Activated CD4-positive, CD25-positive, alpha-beta regulatory T cell treated with anti-CD3 and anti-CD28 coated beads, Interleukin-2, amount 50 U/mL, for 16 hours (primary cell): ENCODE results near the gene SKOR1.

Source experiments
- DNase-seq: peaks from one replicate; pipeline ENCODE4 v3.0.0-alpha.2; 2020; ENCODE audit warnings: low read depth, low spot score

The SKOR1 gene

DNA sequence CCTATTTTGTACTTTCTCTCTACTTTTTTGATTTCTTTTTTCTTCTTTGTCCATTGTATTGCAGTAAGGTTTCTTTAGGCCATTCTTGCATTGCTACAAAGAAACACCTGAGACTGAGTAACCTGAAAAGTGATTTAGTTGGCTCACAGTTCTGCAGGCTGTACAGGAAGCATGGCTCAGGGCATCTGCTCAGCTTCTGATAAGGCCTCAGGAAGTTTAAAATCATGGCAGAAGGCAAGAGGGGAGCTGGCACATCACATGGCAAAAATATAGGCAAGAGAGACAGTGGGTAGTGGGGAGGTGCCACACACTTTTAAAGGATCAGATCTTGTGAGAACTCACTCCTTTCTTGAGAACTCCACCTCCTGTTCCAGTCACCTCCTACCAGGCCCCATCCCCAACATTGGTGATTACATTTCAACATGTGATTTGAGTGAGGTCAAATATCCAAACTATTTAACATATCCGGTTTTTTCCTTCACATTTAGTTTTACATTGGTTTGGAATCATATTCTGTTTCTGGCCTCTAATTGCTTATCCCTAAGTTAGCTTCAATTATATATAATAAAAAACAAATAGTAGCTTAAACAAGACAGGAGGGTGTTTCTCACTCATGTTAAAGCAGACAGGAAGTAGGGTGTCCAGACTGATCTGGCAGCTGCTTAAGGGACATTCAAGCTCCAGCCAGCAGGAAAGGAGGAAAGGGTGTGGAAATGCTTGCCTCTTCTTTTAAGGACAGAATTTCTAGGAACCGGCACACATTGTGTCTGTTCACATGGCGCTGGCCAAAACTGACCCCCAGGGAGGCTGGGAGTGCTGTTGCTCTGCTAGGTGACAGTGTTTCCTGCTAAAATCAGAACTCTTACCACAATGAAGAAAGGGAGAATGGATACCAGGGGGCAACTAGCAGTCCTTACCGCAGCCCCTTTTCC, 28.8 kb upstream of the SKOR1 start:
- no peak for DNase-seq

DNA sequence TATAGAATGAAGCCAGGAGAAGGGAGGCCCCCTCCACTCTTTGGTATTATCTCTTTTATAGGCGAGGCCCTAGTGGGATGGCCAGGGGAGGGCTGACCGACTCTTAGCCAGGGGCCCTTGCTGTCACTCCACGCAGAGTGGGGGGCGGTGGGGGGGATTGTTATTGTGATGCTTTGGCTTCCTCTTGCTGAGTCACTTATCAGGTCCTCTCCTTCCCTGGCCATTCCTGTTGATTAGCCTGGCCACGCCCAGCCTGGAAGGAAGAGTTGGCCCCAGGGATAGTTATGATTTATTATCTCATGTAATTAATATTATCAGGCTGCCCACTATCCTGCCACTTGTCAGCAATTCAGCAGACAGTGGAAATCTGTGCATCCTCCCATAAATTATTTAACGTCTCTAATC, 25.5 kb upstream of the SKOR1 start:
- DNase-seq = no peak

DNA sequence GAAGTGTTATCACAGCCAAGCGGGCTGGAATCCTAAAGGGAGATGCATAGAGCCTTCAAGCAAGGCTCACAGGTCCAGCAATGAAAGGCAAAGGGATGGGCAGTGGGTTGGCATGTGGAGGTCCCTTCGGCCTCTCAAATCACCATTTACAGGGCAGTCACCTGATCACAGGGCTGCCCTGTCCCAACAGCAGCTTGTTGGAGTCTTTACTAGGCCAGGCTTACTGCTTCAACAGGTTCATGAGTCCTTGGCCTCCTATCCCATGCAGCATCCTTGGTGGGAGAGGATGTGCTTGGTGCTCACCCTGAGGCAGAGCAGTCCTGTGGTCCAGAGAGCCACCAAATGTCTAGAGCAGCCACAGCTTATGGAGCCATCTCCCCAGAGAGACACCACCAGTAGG, 24.2 kb upstream of the SKOR1 start:
- no peak for DNase-seq

GRCh38 chr15:67801926-67802914, 23.1 kb upstream of the SKOR1 start:
- no peak for DNase-seq

- no peak for DNase-seq
These were observed 22.0 kb upstream of the SKOR1 start for GRCh38 chr15:67803299-67803698.

DNA sequence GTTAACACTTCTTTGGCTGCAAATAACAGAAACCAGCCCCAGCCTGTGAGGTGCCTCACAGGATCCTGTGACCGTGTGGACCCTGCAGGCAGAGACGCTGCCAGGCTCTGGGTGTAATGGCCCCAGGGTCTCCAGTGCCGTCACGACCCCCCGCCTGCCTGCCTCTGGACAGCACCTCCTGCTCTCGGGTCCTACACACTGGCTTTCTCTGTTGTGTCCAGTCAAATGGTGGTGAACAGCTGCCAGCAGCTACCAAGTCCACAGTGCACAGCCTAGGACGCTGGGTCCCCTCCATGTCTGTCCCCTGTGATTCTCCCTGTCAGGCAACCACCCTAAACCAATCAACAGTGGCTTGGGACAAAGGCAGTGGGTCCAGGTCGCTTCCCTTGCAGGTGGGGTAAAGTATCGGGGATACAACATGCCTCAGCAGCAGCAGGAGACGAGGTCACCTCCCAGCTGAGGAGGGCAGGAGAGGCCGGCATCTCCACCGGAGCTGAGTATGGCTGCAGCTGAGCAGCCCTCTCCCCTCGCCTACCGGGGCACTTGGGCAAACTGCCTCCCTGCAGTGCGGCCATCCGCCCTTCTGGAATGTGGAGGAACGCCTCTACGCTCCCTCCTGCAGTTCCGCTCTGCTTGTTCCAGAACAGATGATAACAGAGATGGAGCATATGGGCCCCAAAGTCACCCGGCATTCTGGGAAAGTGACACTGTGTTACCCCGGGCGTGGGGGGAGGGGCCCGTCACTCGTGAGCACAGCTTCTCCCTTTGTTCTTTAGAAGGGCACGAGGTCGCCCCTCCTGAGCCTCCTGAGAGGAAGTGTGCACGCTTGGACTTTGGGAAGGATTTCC, 21.1 kb upstream of the SKOR1 start:
- DNase-seq = no peak

- no peak for DNase-seq
These were observed 20.2 kb upstream of the SKOR1 start for GRCh38 chr15:67805008-67805665.

DNA sequence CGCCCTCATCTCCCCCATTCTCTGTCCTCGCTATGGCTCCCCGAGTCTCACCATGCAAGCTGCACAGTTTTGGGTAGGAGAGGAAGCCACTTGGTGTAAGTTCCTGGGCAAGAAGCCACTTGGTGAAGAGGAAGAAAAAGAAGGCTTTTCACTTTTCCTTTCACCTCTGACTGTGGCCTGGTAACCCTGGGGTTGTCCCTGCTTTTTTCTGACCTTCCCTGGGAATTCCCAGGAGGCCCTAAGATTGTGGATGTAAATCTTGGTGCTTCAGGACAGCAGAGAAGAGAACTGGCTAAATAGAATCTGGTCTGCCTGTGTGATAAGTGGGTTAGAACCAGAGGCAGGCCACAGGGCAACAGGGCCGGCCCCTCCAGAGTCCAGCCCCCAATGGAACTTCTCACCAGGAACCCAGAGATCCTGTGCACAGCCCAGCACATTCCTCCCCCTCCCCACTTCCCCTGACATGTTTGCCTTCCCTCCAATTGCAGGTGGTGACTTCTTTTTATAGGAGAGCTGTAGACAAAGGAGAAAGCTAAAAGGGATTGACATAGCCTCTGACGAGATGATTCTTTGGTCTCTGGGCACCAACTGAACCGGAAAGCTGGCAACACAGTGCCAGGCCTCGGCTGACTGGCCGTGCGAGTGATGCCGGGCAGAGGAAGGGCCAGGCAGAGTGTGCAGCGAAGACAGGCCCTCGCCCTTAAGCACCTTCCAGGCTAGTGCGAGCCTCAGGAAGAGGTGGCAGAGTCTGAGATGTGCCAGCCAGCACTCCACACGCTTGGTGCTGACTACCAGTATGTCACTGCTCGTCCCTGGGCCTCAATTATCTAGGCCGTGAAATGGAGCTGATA, 19.4 kb upstream of the SKOR1 start:
- DNase-seq = no peak

DNA sequence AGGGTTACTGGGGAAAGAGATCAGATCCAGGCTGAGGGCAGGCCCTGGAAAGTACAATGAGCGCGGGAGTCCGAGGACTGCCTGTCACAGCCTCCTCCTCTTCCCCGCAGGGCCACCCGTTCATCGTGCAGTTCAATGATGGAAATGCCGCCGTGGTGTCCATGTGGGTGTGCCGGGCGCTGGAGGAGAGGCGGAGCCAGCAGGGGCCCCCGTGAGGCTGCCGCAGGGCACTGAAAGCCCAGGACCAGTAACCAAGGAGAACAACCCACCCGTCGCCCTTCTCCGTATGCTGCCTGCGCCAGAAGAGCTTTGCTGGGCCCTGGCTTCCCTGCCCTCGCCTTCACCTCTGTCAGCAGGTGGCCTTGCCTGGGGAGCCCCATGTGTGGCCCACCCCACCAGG, 18.8 kb upstream of the SKOR1 start:
- no peak for DNase-seq

DNA sequence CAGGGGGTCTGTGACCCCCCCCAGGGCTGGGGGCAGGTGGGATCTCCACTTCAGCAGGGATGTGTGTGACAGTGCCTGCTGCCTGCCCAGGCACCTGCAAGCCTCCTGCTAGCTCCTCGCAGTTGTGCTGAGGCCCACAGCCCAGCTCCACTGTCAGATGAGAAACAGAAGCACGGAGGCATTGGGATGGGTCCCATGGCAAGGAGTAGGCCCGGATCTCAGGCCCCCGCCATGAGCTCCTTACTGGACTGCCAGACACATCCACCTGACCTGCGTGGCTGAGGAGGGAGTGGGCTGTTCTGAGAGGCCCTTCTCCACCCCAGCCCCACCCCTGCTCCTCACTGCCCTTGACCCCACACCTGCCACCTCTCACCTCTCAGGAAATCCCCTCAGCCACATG, 18.2 kb upstream of the SKOR1 start:
- DNase-seq = no peak

DNA sequence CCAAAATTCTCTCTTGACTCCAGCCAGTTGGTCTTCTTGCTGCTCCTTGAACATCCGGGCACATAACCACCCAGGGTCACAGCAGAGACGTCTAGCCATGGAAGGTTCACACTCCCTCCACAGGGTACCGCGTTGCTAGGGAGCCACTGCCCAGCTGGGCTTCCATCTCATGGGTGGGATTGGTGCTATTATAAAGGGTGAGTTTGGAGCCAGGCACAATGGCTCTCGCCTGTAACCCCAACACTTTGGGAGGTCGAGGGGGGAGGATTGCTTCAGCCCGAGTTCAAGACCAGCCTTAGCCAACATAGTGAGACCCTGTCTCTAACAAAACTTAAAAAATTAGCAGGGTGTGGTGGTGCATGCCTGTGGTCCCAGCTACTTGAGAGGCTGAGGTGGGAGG, 17.5 kb upstream of the SKOR1 start:
- no peak for DNase-seq

DNA sequence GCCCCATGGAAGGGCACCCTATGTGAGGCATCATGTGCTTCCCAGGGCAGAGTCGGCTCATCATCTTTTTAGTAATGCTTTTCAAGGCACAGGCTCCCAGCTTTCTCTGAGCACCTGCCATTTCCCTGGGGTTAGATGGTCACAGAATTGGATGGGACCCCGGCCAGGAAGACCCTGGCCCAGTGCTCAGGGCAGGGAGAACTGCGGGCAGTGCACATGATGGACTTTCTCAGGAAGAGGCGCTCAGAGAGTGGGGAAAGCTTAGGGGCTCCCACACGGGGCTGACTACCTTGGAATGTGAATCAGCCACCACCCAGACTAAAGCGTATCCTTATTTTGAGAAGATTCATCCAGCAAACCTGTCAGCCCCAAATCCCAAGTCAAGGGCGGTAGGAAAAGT, 16.5 kb upstream of the SKOR1 start:
- no peak for DNase-seq

DNA sequence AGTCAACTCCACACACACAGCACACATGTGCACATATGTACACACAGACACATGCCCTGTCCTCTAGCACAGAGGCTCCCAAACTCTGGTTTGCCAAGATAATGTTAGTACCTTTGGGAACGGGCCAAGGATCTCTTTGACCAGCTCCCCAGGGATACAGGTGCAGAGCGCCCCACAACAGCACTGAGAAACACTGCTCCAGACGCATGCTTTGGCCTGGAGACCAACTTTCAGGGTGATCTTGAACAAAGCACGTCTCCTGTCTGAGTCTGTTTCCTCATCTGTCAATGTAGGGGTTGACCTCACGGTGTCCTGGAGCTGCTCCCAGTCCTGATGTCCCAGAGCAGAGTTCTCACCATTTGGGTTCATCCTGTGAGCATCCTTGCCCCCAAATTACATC, 15.9 kb upstream of the SKOR1 start:
- no peak for DNase-seq

GRCh38 chr15:67809866-67810265, 15.4 kb upstream of the SKOR1 start:
- DNase-seq = no peak

DNA sequence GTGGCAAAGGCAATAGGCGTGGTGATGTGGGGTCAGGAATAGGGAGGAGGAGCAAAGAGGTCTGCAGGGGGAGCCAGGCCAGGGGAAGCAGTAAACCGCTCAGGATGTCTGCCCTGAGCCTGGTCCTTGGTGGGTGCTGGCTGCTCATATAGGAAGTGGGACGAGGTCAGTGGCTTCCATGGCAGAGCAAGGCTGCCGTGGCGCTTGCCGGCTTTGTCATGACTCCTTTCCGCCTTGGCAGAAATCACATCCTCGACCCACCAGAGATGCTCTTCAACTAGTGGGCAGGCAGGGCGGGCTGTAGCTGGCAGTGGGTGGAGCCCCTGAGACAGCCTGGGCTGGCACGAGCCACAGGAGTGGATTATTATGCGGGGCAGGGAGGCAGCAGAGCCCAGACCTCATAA, 13.1 kb upstream of the SKOR1 start:
- DNase-seq = no peak

GRCh38 chr15:67813104-67813634, 12.1 kb upstream of the SKOR1 start:
- no peak for DNase-seq

- no peak for DNase-seq
These were observed 10.2 kb upstream of the SKOR1 start for GRCh38 chr15:67815036-67815592.

DNA sequence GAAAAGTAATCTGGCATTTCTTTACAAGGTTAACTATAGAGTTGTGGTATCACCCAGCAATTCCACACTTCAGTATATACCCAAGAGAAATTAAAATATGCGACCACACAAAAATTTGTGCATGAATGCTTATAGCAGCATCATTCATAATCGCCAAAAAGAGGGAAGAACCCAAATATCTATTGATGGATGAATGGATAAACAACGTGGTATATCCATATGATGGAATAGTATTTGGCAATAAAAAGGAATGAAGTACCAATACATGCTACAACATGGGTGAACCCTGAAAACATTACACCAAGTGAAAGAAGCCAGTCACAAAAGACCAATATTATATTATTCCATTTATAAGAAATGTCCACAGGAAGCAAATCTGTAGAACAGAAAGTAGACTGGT, 8.6 kb upstream of the SKOR1 start:
- no peak for DNase-seq

DNA sequence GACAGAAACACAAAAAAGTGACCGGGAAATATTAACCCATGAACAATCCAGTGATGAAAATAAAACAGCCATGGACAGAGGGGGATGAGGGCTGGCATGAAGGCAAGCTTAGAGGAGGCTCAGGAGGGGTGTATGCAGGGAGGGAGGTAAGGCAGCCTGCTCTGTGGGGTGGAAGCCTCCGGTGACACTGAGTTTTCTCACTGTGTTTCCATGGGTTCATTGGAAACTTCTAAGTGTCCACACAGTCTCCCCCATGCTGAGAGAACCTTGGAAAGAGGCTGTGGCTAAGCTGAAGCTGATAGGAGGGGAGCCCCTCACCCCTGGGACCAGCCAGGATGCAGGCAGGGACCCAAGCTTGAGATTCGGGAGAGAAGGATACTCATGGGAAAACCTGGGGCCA, 6.8 kb upstream of the SKOR1 start:
- DNase-seq = no peak

DNA sequence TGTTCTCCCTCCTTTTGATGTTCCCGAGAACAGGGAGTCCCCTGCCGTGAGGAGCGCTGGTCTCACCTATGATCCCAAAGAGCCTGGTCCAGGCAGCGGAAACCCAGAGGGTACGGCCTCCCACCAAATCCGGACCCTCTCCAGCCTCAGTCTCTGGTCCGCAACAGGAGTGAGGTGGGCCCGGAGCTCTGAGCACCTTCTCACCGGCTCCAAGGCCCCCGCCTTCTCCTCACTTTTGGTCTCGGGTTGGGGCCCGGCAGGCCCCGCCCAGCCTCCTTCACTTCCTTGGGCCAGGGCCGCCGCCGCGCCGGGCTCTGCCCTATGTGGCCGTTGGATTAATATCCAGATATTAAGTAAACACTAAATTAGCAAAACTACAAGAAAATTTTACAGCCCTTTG, 5.7 kb upstream of the SKOR1 start:
- DNase-seq = no peak
